Measurements from ENCODE around the gene LRP10.

GRCh38 chr14:22918804-22919600 is 47.5 kb downstream of the LRP10 start, which contains the start of gene RBM23:
- TF ChIP-seq EZH2phosphoT487 (IDR thresholded peaks at IDR 0.05; ENCODE audit: insufficient read depth, low read depth) (no peak), EZH2 (IDR thresholded peaks at IDR 0.05; ENCODE audit: insufficient read depth, poor library complexity, severe bottlenecking) (no peak)
